ENCODE results near the gene KLHL35. TPM values are rescaled to one million over a fixed set of nuclear protein-coding genes. Genes with fewer than 3 reads are reported as not detected.

Gene KLHL35
- total RNA-seq, 1 donor = 1.3 TPM

DNA sequence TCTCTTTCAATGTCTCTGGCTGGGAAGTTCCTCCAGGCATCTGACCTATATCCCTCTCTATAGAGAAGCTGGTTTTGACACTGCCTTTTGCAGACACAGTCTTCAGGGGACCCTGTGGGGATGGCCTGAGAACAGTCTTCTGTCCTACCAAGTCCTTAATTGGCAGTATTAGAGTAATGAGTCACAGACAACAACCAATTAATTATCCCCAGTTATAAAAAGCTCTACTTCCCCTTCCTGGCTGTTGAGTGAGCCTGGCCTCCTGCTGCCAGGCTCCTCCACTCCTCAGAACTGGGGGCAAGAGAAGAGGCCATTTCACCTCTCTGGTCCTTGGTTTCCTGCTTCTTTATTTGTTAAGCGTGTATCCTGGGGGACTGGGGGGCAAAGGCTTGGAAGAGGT is 41.2 kb upstream of the KLHL35 start:
- peak; percentile 36 for DNase-seq (ENCODE audit: low read depth)
- TF ChIP-seq, protein P1, sequence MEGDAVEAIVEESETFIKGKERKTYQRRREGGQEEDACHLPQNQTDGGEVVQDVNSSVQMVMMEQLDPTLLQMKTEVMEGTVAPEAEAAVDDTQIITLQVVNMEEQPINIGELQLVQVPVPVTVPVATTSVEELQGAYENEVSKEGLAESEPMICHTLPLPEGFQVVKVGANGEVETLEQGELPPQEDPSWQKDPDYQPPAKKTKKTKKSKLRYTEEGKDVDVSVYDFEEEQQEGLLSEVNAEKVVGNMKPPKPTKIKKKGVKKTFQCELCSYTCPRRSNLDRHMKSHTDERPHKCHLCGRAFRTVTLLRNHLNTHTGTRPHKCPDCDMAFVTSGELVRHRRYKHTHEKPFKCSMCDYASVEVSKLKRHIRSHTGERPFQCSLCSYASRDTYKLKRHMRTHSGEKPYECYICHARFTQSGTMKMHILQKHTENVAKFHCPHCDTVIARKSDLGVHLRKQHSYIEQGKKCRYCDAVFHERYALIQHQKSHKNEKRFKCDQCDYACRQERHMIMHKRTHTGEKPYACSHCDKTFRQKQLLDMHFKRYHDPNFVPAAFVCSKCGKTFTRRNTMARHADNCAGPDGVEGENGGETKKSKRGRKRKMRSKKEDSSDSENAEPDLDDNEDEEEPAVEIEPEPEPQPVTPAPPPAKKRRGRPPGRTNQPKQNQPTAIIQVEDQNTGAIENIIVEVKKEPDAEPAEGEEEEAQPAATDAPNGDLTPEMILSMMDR (IDR thresholded peaks at IDR 0.05; ENCODE audit: insufficient read depth, low read depth, low read length) = no peak
- H3K4me3 ChIP-seq (ENCODE audit: low read depth, low read length) = no peak overlapping the region

DNA sequence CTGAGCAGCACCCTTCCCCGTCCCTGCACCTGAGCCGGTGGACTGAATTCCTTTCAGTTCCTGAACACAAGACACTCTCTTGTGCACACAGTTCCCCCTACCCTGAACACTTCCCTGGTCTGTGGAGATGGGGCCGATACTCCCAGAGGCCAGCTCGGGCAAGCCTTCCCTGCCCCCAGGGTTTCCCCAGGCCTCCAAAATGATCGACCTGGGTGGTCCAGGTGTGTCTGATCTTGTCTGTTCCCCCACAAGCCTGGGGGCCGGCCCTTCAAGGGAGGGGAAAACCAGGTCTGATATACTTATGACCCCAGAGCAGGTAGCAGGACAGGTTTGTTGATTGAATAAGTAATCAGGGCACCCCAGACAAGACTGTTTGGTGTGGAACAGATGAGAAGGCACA is 40.7 kb upstream of the KLHL35 start:
- no peak overlapping the region for H3K4me3 ChIP-seq (ENCODE audit: low read depth, low read length)
- no peak for DNase-seq (ENCODE audit: low read depth)
- TF ChIP-seq, protein P1 (IDR thresholded peaks at IDR 0.05; ENCODE audit: insufficient read depth, low read depth, low read length) = no peak

DNA sequence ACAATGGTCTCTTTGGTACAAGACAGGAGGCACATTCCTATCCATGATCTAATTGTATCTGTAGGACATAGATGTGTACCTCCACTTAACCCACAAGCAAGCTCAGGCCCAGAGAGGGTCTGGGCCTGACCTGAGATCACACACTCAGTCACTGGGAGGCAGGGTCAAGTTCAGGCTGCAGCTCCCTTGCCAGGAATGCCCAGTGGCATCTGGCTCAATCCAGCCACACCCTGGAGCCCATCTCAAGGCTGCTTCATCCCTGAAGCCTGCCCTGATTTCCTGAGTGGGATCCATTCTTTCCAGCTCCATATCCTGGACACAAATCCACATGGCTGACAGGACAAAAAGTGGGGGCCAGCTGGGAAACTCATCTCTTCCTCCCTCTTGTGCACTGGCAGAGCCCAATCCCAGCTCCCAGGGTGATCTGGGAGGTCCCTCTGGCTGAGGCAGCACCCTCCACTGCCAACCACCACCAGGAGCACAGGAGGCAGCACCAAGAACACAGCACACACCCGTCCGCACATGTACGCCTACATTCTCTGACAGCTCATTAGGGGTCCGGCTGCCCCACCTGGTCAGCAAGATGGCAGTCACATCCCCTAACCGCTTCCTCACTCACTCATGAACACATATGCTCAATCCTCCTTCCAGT is 39.2 kb upstream of the KLHL35 start:
- H3K4me3 ChIP-seq (ENCODE audit: low read depth, low read length) = no peak overlapping the region
- no peak for DNase-seq (ENCODE audit: low read depth)
- TF ChIP-seq, protein P1 (IDR thresholded peaks at IDR 0.05; ENCODE audit: insufficient read depth, low read depth, low read length) = no peak

DNA sequence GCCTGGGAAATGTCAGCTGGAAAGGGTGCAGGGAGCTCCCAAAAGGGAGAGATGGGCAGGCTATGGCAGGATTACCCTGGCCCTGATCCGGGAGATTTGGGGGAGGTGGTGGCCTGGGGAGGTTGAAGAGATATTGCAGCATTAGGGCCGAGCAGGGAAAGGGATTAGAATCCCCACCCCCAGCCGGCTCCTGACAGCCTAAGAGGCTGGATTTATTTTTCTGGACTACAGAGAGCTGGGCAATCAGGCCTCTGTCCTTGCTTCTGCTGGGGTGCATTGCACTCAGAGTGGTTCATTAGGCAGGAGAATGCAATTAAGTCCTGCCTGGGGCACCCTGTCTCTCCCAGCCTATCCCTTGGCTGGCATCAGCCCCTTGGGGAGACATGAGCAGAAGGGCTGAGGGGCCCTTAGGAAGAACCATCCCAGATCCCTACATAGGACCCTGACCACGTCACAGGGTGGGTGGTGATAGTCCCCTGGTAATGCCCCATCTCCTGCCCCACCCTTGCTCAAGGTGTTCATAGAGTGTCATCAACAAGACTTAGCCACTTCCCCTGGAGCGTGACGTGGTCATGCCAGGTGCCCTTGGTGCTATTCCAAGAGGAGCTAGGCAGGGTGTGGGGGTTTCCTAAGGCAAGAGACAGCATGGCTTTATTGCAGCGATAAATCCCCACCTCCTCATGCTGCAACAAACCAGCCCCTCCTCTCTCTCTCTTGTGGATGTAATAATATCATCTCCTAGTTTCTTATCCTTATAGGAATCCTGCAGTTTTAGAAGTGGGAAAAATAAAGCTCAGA is 38.4 kb upstream of the KLHL35 start:
- H3K4me3 ChIP-seq (ENCODE audit: low read depth, low read length) = no peak overlapping the region
- no peak for DNase-seq (ENCODE audit: low read depth)
- TF ChIP-seq, protein P1 (IDR thresholded peaks at IDR 0.05; ENCODE audit: insufficient read depth, low read depth, low read length) = no peak

DNA sequence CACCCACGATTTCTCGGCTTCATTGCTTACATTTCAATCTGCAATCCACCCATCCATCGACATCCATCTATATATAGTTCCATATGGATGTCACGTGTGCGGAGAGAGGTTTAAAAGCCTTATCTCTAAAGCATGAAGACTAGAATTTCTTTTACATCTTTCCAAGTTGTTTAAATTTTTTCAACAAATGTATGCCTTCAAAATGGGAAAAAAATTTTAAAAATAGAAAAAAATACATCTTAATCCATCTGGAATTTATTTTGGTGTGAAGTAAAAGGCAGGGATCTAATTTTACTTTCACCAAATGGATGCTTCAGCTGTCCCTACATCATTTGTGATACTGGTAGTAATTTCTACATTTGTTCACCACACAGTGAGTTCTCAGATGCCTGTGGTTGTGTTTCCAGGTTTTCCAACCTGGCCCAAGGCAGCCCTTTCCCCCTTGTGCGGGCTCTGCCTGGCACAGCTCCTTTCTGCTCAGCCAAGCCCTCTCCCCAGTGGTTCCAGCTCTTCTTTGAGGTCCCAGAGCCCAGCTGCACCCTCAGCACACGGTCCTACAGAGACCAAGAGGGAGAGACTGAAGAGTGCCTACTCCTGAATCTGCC is 37.6 kb upstream of the KLHL35 start:
- no peak for DNase-seq (ENCODE audit: low read depth)
- TF ChIP-seq, protein P1 (IDR thresholded peaks at IDR 0.05; ENCODE audit: insufficient read depth, low read depth, low read length) = no peak
- no peak overlapping the region for H3K4me3 ChIP-seq (ENCODE audit: low read depth, low read length)

DNA sequence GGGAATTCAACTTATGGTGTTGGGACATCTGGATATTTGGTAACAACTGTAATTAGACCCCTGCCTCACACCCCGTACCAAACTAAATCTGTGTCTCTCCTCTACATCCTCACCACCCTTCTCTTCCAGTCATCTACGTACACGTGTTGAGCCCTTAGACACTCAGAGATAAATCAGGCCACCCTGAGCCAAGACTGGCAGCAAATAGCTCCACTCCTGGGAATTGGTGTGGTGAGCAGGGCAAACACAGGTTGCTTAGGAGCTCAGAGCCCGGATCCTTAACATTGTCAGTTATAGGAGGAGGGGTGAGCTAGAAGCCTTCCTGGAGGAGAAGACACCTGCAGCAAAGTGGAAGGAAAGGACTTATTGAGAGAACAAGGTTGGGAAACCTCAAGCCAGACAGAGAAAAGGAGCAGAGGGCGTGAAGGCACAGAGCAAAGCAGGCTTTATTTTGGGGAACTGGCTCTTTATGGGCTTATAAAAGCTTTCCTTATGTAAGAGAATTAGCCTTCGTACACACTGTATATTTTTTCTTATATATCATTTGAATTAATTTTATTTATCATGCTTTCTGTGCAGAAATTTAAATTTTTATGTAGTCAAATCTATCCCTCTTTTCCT is 36.9 kb upstream of the KLHL35 start:
- no peak overlapping the region for H3K4me3 ChIP-seq (ENCODE audit: low read depth, low read length)

More for the DNA sequence above, 36.9 kb upstream of the KLHL35 start:
- TF ChIP-seq, protein P1 (IDR thresholded peaks at IDR 0.05; ENCODE audit: insufficient read depth, low read depth, low read length) = no peak
- no peak for DNase-seq (ENCODE audit: low read depth)

Data from fibroblast of villous mesenchyme (primary cell).